ENCODE measurements around the gene CNOT3.

GRCh38 chr19:54124393-54124792 is 13.2 kb upstream of the CNOT3 start:
- no peak for TF ChIP-seq CTCF (IDR thresholded peaks at IDR 0.05)
- TF ChIP-seq POLR2A (IDR thresholded peaks at IDR 0.05), result no peak

Data from prostate gland (tissue), 2 donors.